K562 (cell line): ENCODE data around the gene CDH16. TPM values are rescaled to one million over a fixed set of nuclear protein-coding genes. Genes with fewer than 3 reads are reported as not detected.

Experiments used
- CBX8 ChIP-seq: fragments of 200-600 bp; sonication (generic); IDR thresholded peaks from 2 replicates; pipeline ENCODE4 v1.6.1; 2012; ENCODE audit warnings: borderline replicate concordance, mixed run types, low read depth, mild to moderate bottlenecking, moderate library complexity, mixed read lengths, low read length, control low read depth, inconsistent platforms; ENCODE audit not compliant: poor library complexity, severe bottlenecking; ENCODE audit errors: extremely low read depth
- CHD2 ChIP-seq: IDR thresholded peaks from 2 replicates; pipeline ENCODE4 v1.6.1; 2011; ENCODE audit warnings: low read depth, low read length
- CHD4 ChIP-seq: fragments of 200-600 bp; sonication (generic); IDR thresholded peaks from 3 replicates; pipeline ENCODE4 v1.6.1; 2012; ENCODE audit warnings: low read depth, mild to moderate bottlenecking, mixed read lengths, low read length, inconsistent platforms; ENCODE audit not compliant: insufficient read depth, insufficient replicate concordance, poor library complexity, severe bottlenecking
- HDGF ChIP-seq: fragments of 450-650 bp; IDR thresholded peaks from 2 replicates; pipeline ENCODE4 v1.6.1; 2016
- HMGN3 ChIP-seq: IDR thresholded peaks from 2 replicates; pipeline ENCODE4 v1.6.1; 2011; ENCODE audit warnings: borderline replicate concordance, low read depth, mild to moderate bottlenecking, mixed read lengths, low read length; ENCODE audit not compliant: insufficient read length; ENCODE audit errors: extremely low read depth
- ILK ChIP-seq: fragments of 450-650 bp; IDR thresholded peaks from 2 replicates; pipeline ENCODE4 v1.6.1; 2016; ENCODE audit warnings: missing genetic modification characterization, low read depth, mild to moderate bottlenecking, missing compliant biosample characterization, moderate library complexity, borderline replicate concordance
- IRF2 ChIP-seq: sonication (generic); formaldehyde crosslinking; IDR thresholded peaks from 2 replicates; pipeline ENCODE4 v1.8.1; 2022; ENCODE audit warnings: mild to moderate bottlenecking, missing genetic modification reagents
- KDM4B ChIP-seq, 2 experiments: fragments of 450-650 bp in 1 of 2; sonication (generic) in 1 of 2; IDR thresholded peaks; 2 replicates each; pipeline ENCODE4 v1.6.1; 2016 to 2017; ENCODE audit warnings: borderline replicate concordance in 2 of 2, antibody characterized with exemption in 1 of 2, low read depth in 1 of 2, mild to moderate bottlenecking in 1 of 2
- NFYB ChIP-seq: IDR thresholded peaks from 2 replicates; pipeline ENCODE4 v1.6.1; 2011; ENCODE audit warnings: mild to moderate bottlenecking, moderate library complexity; ENCODE audit not compliant: insufficient read length; ENCODE audit errors: extremely low read depth
- NKRF ChIP-seq: fragments of 450-650 bp; IDR thresholded peaks from 2 replicates; pipeline ENCODE4 v1.6.1; 2016; ENCODE audit warnings: borderline replicate concordance
- PURB ChIP-seq: sonication (generic); formaldehyde crosslinking; IDR thresholded peaks from 2 replicates; pipeline ENCODE4 v1.9.0; 2021; ENCODE audit warnings: low read depth, mild to moderate bottlenecking, missing genetic modification reagents
- RBFOX2 ChIP-seq: fragments of 200-400 bp; formaldehyde crosslinking; IDR thresholded peaks from 2 replicates; pipeline ENCODE4 v1.6.1; 2017; ENCODE audit warnings: low read depth, mild to moderate bottlenecking, low read length, moderate library complexity
- ZNF174 ChIP-seq: fragments of 250-450 bp; sonication (Bioruptor Pico); IDR thresholded peaks from 2 replicates; pipeline ENCODE4 v1.4.0; 2020; ENCODE audit warnings: mild to moderate bottlenecking
- ZNF398 ChIP-seq: fragments of 250-450 bp; sonication (Bioruptor Pico); IDR thresholded peaks from 2 replicates; pipeline ENCODE4 v1.8.0; 2021; ENCODE audit warnings: moderate library complexity, mild to moderate bottlenecking, inconsistent platforms
- polyA plus RNA-seq, 8 experiments: library from polyadenylated mRNA; depleted of rRNA in 4 of 8; stranded (reverse) in 5 of 8; unstranded in 3 of 8; fragments of >200 nt; fragmentation: Nextera tagmentation in 2 of 8; fragmentation: Illumina TruSeq in 1 of 8; extraction: Ambion mirVana in 2 of 8; extraction: Trizol in 1 of 8; gene quantifications; 2 replicates each; pipeline versions ENCODE4 v1.2.1 to v1.2.3, GENCODE V29; 2011 to 2014; ENCODE audit warnings: inconsistent platforms in 1 of 8, missing spikeins in 1 of 8
- total RNA-seq, 7 experiments: library from RNA; depleted of rRNA in 6 of 7; stranded (reverse); fragments of >200 nt in 6 of 7; fragmentation: Illumina TruSeq in 2 of 7; extraction: Trizol in 2 of 7; gene quantifications; 2 replicates each; pipeline versions ENCODE4 v1.2.1 to v1.2.3, GENCODE V29; 2011 to 2021; ENCODE audit warnings: low replicate concordance in 1 of 7
- TF ChIP-seq, protein P1 (sequence below): fragments of 250-450 bp; sonication (Bioruptor Pico); IDR thresholded peaks from 2 replicates; pipeline ENCODE4 v1.9.0; 2021; ENCODE audit warnings: mild to moderate bottlenecking, inconsistent platforms
- TF ChIP-seq, protein P2 (sequence below): fragments of 450-650 bp; IDR thresholded peaks from 2 replicates; pipeline ENCODE4 v1.6.1; 2016; ENCODE audit warnings: missing biosample characterization, missing genetic modification characterization

The CDH16 gene
- total and polyA plus RNA-seq, 9 of the 15 experiments (the other 6 are each of a cell fraction or from before 2014, with no cell fraction given): not detected

DNA sequence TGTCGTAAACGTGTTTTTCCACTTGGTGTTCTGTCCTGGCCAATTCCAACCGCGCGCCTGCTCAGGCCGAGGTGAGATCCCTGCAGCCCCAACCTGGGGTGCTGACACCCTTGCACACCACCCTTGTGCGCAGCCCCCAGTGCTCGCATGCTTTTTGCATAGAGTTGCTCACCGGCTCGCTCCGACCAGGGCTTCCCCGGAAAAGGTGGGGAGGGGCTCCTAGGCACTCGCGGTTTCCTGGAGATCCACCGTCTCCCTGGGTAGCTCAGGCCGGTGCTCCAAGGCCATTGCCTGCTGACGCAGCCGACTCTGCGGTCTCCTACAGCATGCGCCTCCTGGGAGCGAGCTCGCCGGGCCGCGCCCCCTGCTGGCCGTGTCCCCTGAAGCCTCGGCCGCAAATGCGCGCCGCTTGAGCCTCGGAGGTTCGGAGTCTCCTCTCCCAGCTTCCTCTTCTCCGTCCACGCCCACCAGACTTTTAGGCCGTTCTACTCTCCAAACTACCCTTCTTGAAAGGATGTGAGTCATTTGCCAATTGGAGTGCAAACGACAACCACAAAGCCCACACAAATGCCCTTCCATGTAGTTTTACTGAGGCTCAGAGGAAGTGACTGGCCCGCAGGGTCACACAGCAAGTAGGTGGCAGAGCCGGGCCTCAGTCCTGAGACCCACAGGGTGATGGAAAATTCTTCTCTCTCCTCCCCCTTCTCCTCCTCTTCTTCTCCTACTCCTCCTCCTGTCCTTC lies 45.6 kb downstream of the CDH16 start (continued):
- no peak for TF ChIP-seq ZNF398 (CRISPR knock-in tag)
- TF ChIP-seq NKRF: peak; percentile 12; the same call in 1 of the 2 replicates
- no peak for TF ChIP-seq HDGF
- TF ChIP-seq ILK: no peak
- TF ChIP-seq, protein P1, sequence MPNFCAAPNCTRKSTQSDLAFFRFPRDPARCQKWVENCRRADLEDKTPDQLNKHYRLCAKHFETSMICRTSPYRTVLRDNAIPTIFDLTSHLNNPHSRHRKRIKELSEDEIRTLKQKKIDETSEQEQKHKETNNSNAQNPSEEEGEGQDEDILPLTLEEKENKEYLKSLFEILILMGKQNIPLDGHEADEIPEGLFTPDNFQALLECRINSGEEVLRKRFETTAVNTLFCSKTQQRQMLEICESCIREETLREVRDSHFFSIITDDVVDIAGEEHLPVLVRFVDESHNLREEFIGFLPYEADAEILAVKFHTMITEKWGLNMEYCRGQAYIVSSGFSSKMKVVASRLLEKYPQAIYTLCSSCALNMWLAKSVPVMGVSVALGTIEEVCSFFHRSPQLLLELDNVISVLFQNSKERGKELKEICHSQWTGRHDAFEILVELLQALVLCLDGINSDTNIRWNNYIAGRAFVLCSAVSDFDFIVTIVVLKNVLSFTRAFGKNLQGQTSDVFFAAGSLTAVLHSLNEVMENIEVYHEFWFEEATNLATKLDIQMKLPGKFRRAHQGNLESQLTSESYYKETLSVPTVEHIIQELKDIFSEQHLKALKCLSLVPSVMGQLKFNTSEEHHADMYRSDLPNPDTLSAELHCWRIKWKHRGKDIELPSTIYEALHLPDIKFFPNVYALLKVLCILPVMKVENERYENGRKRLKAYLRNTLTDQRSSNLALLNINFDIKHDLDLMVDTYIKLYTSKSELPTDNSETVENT (CRISPR knock-in tag): 0 out of 2 replicates have a peak, but pooled peaks have one; percentile 48
- no peak for TF ChIP-seq PURB
- TF ChIP-seq, protein P2, sequence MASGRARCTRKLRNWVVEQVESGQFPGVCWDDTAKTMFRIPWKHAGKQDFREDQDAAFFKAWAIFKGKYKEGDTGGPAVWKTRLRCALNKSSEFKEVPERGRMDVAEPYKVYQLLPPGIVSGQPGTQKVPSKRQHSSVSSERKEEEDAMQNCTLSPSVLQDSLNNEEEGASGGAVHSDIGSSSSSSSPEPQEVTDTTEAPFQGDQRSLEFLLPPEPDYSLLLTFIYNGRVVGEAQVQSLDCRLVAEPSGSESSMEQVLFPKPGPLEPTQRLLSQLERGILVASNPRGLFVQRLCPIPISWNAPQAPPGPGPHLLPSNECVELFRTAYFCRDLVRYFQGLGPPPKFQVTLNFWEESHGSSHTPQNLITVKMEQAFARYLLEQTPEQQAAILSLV: no peak
- no peak for TF ChIP-seq CHD4
- TF ChIP-seq IRF2 (CRISPR knock-in tag): no peak
- peak; percentile 89 for TF ChIP-seq HMGN3
- TF ChIP-seq KDM4B (IDR thresholded peaks at IDR 0.05; ENCODE audit: borderline replicate concordance in 2 of 2, low read depth in 1 of 2): no peak
- no peak for TF ChIP-seq CBX8
- TF ChIP-seq NFYB: no peak
- TF ChIP-seq ZNF174 (CRISPR knock-in tag): no peak
- no peak for TF ChIP-seq CHD2
- TF ChIP-seq RBFOX2: peak; percentile 79
